ENCODE measurements around the gene STK10. TPM values are rescaled to one million over a fixed set of nuclear protein-coding genes. Genes with fewer than 3 reads are reported as not detected.

STK10 gene
- polyA plus RNA-seq, 3 donors, result 21.5 to 180 (median 47.4) TPM

- peaks cover 68 to 83% of the 10 kb centered on the region in 2 donors for H3K36me3 Mint-ChIP-seq
- intact Hi-C loops (cut with micrococcal nuclease), result no loop called here
- no peaks in the 10 kb centered on the region for H3K9me3 Mint-ChIP-seq
- no peak for DNase-seq
- Histone ChIP-seq H3K9me3 (replicated peaks in 1 of 2; ENCODE audit: control insufficient read depth in 1 of 2, insufficient read depth in 1 of 2, low read length in 2 of 2) (no peaks in the 10 kb centered on the region), H2AFZ (ENCODE audit: insufficient read depth, low read depth, low read length, poor library complexity, severe bottlenecking) (no peak overlapping the region), H3K27ac (ENCODE audit: low read depth in 1 of 2, low read length in 2 of 2) (peak overlapping the region in 1 of 2 donors; percentile 12), H3K36me3 (replicated peaks in 1 of 2; ENCODE audit: control insufficient read depth in 1 of 2, insufficient read depth in 2 of 2, low read length in 2 of 2) (peaks cover 46 to 87% of the 10 kb centered on the region in 2 donors), H3K4me2 (replicated peaks; ENCODE audit: extremely low read depth, low read length, poor library complexity, severe bottlenecking) (no peak overlapping the region), H3K27me3 (ENCODE audit: control insufficient read depth in 2 of 2, insufficient read depth in 2 of 2, low read length in 2 of 2) (no peaks in the 10 kb centered on the region), H4K20me1 (ENCODE audit: insufficient read depth, low read length) (peaks cover 92% of the 10 kb centered on the region), H3K79me2 (ENCODE audit: insufficient read depth, low read length) (peaks cover 94% of the 10 kb centered on the region), H3K4me3 (replicated peaks in 1 of 3; ENCODE audit: low read depth in 2 of 3, low read length in 3 of 3) (no peak overlapping the region), H3K4me1 (ENCODE audit: control insufficient read depth in 1 of 2, insufficient read depth in 2 of 2, low read length in 2 of 2) (peaks cover 23 to 25% of the 10 kb centered on the region in 2 donors), H3K9ac (ENCODE audit: insufficient read depth, low read length, poor library complexity, severe bottlenecking) (no peak overlapping the region)
- no peak for TF ChIP-seq CTCF (IDR thresholded peaks at IDR 0.05)
- peaks cover 0 to 4% (median 0%) of the 10 kb centered on the region in 3 donors for H3K27me3 Mint-ChIP-seq (ENCODE audit: low read depth in 3 of 3)
- no peak overlapping the region for H3K4me3 Mint-ChIP-seq
- 94% methylated on average over 11 of the region's 21 CpGs for WGBS (ENCODE audit: insufficient coverage)
- H3K4me1 Mint-ChIP-seq, result peaks cover 47% of the 10 kb centered on the region
- peak overlapping the region in 5 of 7 donors; percentile 13 to 97 (median 72) for H3K27ac Mint-ChIP-seq
Measured at GRCh38 chr5:172145870-172146747, 41.9 kb downstream of the STK10 start.

GRCh38 chr5:172144931-172145869 lies 42.8 kb downstream of the STK10 start:
- Mint-ChIP-seq H3K4me1 (peaks cover 42% of the 10 kb centered on the region), H3K9me3 (no peaks in the 10 kb centered on the region), H3K27me3 (ENCODE audit: low read depth in 3 of 3) (peaks cover 0 to 4% (median 0%) of the 10 kb centered on the region in 3 donors), H3K4me3 (no peak overlapping the region), H3K27ac (peak overlapping the region in 6 of 7 donors; percentile 56 to 88 (median 78)), H3K36me3 (peaks cover 67 to 83% of the 10 kb centered on the region in 2 donors)
- DNase-seq, result no peak
- Histone ChIP-seq H3K79me2 (ENCODE audit: insufficient read depth, low read length) (peaks cover 97% of the 10 kb centered on the region), H3K36me3 (replicated peaks in 1 of 2; ENCODE audit: control insufficient read depth in 1 of 2, insufficient read depth in 2 of 2, low read length in 2 of 2) (peaks cover 46 to 92% of the 10 kb centered on the region in 2 donors), H3K4me1 (ENCODE audit: control insufficient read depth in 1 of 2, insufficient read depth in 2 of 2, low read length in 2 of 2) (peaks cover 14 to 16% of the 10 kb centered on the region in 2 donors), H3K4me2 (replicated peaks; ENCODE audit: extremely low read depth, low read length, poor library complexity, severe bottlenecking) (no peak overlapping the region), H3K4me3 (replicated peaks in 1 of 3; ENCODE audit: low read depth in 2 of 3, low read length in 3 of 3) (no peak overlapping the region), H3K9me3 (replicated peaks in 1 of 2; ENCODE audit: control insufficient read depth in 1 of 2, insufficient read depth in 1 of 2, low read length in 2 of 2) (no peaks in the 10 kb centered on the region), H3K27ac (ENCODE audit: low read depth in 1 of 2, low read length in 2 of 2) (peak overlapping the region in 1 of 2 donors; percentile 61), H3K9ac (ENCODE audit: insufficient read depth, low read length, poor library complexity, severe bottlenecking) (no peak overlapping the region), H4K20me1 (ENCODE audit: insufficient read depth, low read length) (peaks cover 97% of the 10 kb centered on the region), H3K27me3 (ENCODE audit: control insufficient read depth in 2 of 2, insufficient read depth in 2 of 2, low read length in 2 of 2) (no peaks in the 10 kb centered on the region), H2AFZ (ENCODE audit: insufficient read depth, low read depth, low read length, poor library complexity, severe bottlenecking) (no peak overlapping the region)
- 94% methylated on average over 13 of the region's 15 CpGs for WGBS (ENCODE audit: insufficient coverage)
- no peak for TF ChIP-seq CTCF (IDR thresholded peaks at IDR 0.05)
- intact Hi-C loops (cut with micrococcal nuclease), result loop anchor here (5.0 kb wide), 1 partner anchor 38 kb away; no protein-coding TSS in a partner anchor
